ENCODE data around the gene PIGU. TPM values are rescaled to one million over a fixed set of nuclear protein-coding genes. Genes with fewer than 3 reads are reported as not detected.
"Not testable (repeated sequence)": the region's sequence is repeated elsewhere in the genome, so short reads cannot be mapped to it uniquely, and the experiment has no call there.

The PIGU gene
- total RNA-seq, 1 donor from 2014 or later: 40.1 TPM

- Histone ChIP-seq H4K20me1 (ENCODE audit: low read depth) (no peaks in the 10 kb centered on the region), H3K4me1 (no peaks in the 10 kb centered on the region), H3K27ac (no peak overlapping the region), H3K4me2 (no peak overlapping the region), H3K9ac (no peak overlapping the region), H3K79me2 (ENCODE audit: low read depth) (no peaks in the 10 kb centered on the region), H3K4me3 (no peak overlapping the region), H3K27me3 (no peaks in the 10 kb centered on the region), H2AFZ (replicated peaks) (no peak overlapping the region), H3F3A (ENCODE audit: low read depth) (no peaks in the 10 kb centered on the region), H3K36me3 (no peaks in the 10 kb centered on the region), H3K9me3 (ENCODE audit: low read depth) (no peaks in the 10 kb centered on the region)
- TF ChIP-seq CTCF (IDR thresholded peaks at IDR 0.05) (no peak), EZH2phosphoT487 (IDR thresholded peaks at IDR 0.05) (no peak), EZH2 (IDR thresholded peaks at IDR 0.05) (no peak)
- no peak overlapping the region for H3K4me3 Mint-ChIP-seq
- no peaks in the 10 kb centered on the region for H3K9me3 Mint-ChIP-seq
- no peak overlapping the region for H3K27ac Mint-ChIP-seq
- DNase-seq (ENCODE audit: low spot score): no peak
- H3K27me3 Mint-ChIP-seq (ENCODE audit: insufficient read depth, low read depth): no peaks in the 10 kb centered on the region
- no peaks in the 10 kb centered on the region for H3K4me1 Mint-ChIP-seq
- H3K36me3 Mint-ChIP-seq: peaks cover 19% of the 10 kb centered on the region
Observed at GRCh38 chr20:34717230-34718095, 40.6 kb upstream of the PIGU start.

GRCh38 chr20:34716921-34717229 is 40.0 kb upstream of the PIGU start:
- H3K4me2 ChIP-seq: no peak overlapping the region
- Mint-ChIP-seq H3K27me3 (ENCODE audit: insufficient read depth, low read depth) (no peaks in the 10 kb centered on the region), H3K36me3 (peaks cover 19% of the 10 kb centered on the region), H3K9me3 (no peaks in the 10 kb centered on the region), H3K4me1 (no peaks in the 10 kb centered on the region), H3K27ac (no peak overlapping the region), H3K4me3 (no peak overlapping the region)
- no peak overlapping the region for H3K27ac ChIP-seq
- no peaks in the 10 kb centered on the region for H3K4me1 ChIP-seq
- no peak overlapping the region for H2AFZ ChIP-seq (replicated peaks)
- no peak overlapping the region for H3K4me3 ChIP-seq
- H3F3A ChIP-seq (ENCODE audit: low read depth): no peaks in the 10 kb centered on the region
- H3K9ac ChIP-seq: no peak overlapping the region
- H3K79me2 ChIP-seq (ENCODE audit: low read depth): no peaks in the 10 kb centered on the region
- H3K36me3 ChIP-seq: no peaks in the 10 kb centered on the region
- no peak for DNase-seq (ENCODE audit: low spot score)
- no peak for TF ChIP-seq EZH2 (IDR thresholded peaks at IDR 0.05)
- TF ChIP-seq EZH2phosphoT487 (IDR thresholded peaks at IDR 0.05): no peak
- TF ChIP-seq CTCF (IDR thresholded peaks at IDR 0.05): no peak
- no peaks in the 10 kb centered on the region for H4K20me1 ChIP-seq (ENCODE audit: low read depth)
- peaks cover 4% of the 10 kb centered on the region for H3K27me3 ChIP-seq
- no peaks in the 10 kb centered on the region for H3K9me3 ChIP-seq (ENCODE audit: low read depth)

GRCh38 chr20:34715384-34715783 is 38.5 kb upstream of the PIGU start:
- Histone ChIP-seq H4K20me1 (ENCODE audit: low read depth) (peaks cover 11% of the 10 kb centered on the region), H3K4me2 (no peak overlapping the region), H3K27me3 (peaks cover 19% of the 10 kb centered on the region), H3K36me3 (no peaks in the 10 kb centered on the region), H3K27ac (no peak overlapping the region), H2AFZ (replicated peaks) (no peak overlapping the region), H3K79me2 (ENCODE audit: low read depth) (no peaks in the 10 kb centered on the region), H3F3A (ENCODE audit: low read depth) (peaks cover 8% of the 10 kb centered on the region), H3K9me3 (ENCODE audit: low read depth) (no peaks in the 10 kb centered on the region), H3K9ac (no peak overlapping the region), H3K4me1 (no peaks in the 10 kb centered on the region), H3K4me3 (no peak overlapping the region)
- Mint-ChIP-seq H3K9me3 (no peaks in the 10 kb centered on the region), H3K27me3 (ENCODE audit: insufficient read depth, low read depth) (peaks cover 7% of the 10 kb centered on the region), H3K4me3 (no peak overlapping the region), H3K4me1 (peaks cover 5% of the 10 kb centered on the region), H3K36me3 (peaks cover 19% of the 10 kb centered on the region), H3K27ac (no peak overlapping the region)
- TF ChIP-seq EZH2 (IDR thresholded peaks at IDR 0.05) (no peak), EZH2phosphoT487 (IDR thresholded peaks at IDR 0.05) (no peak), CTCF (IDR thresholded peaks at IDR 0.05) (no peak)
- no peak for DNase-seq (ENCODE audit: low spot score)

- not testable (repeated sequence) for H3K27ac ChIP-seq; H3K27ac Mint-ChIP-seq; H3K4me3 Mint-ChIP-seq; H3K4me2 ChIP-seq; H3K79me2 ChIP-seq (ENCODE audit: low read depth); H2AFZ ChIP-seq (replicated peaks); H3K4me3 ChIP-seq; H3K4me1 Mint-ChIP-seq; H3K36me3 ChIP-seq; H3K9me3 Mint-ChIP-seq; H3K9me3 ChIP-seq (ENCODE audit: low read depth); H3K9ac ChIP-seq; DNase-seq (ENCODE audit: low spot score); H3K4me1 ChIP-seq
- Histone ChIP-seq H3K27me3 (peaks cover 31% of the 10 kb centered on the region), H3F3A (ENCODE audit: low read depth) (peaks cover 15% of the 10 kb centered on the region), H4K20me1 (ENCODE audit: low read depth) (peaks cover 13% of the 10 kb centered on the region)
- H3K36me3 Mint-ChIP-seq: peaks cover 19% of the 10 kb centered on the region
- peaks cover 12% of the 10 kb centered on the region for H3K27me3 Mint-ChIP-seq (ENCODE audit: insufficient read depth, low read depth)
Observed at GRCh38 chr20:34713944-34714515, 37.1 kb upstream of the PIGU start.
